MM.1S (cell line): ENCODE results near the gene STRADA.

Experiments used
- DNase-seq: peaks from one replicate; pipeline ENCODE4 v3.0.0-alpha.2; 2015
- H2AFZ ChIP-seq: fragments of 300-600 bp; sonication (generic); 2 replicates; pipeline ENCODE4 v1.6.0; 2016; ENCODE audit warnings: antibody characterized with exemption, low read length
- H3F3A ChIP-seq: fragments of 300-600 bp; sonication (generic); 2 replicates; pipeline ENCODE4 v1.6.1; 2016; ENCODE audit warnings: mild to moderate bottlenecking, antibody characterized with exemption, low read length, moderate library complexity, mixed read lengths; ENCODE audit not compliant: insufficient read depth
- H3K27ac ChIP-seq: fragments of 300-600 bp; sonication (generic); 2 replicates; pipeline ENCODE4 v1.5.1; 2016; ENCODE audit warnings: mild to moderate bottlenecking, low read length
- H3K27me3 ChIP-seq: fragments of 300-600 bp; sonication (generic); replicated peaks from 2 replicates; pipeline ENCODE4 v1.6.0; 2016; ENCODE audit warnings: low read length; ENCODE audit not compliant: insufficient read depth
- H3K36me3 ChIP-seq: fragments of 300-600 bp; sonication (generic); replicated peaks from 2 replicates; pipeline ENCODE4 v1.6.1; 2016; ENCODE audit warnings: mild to moderate bottlenecking, low read length, mixed read lengths; ENCODE audit not compliant: insufficient read depth
- H3K4me1 ChIP-seq: fragments of 300-600 bp; sonication (generic); 2 replicates; pipeline ENCODE4 v1.6.1; 2016; ENCODE audit warnings: low read length, mixed read lengths
- H3K4me2 ChIP-seq: fragments of 300-600 bp; sonication (generic); 2 replicates; pipeline ENCODE4 v1.6.0; 2016; ENCODE audit warnings: low read depth, low read length
- H3K4me3 ChIP-seq: fragments of 300-600 bp; sonication (generic); 2 replicates; pipeline ENCODE4 v1.5.1; 2016; ENCODE audit warnings: low read length, mixed read lengths
- H3K79me2 ChIP-seq: fragments of 300-600 bp; sonication (generic); 2 replicates; pipeline ENCODE4 v1.6.1; 2016; ENCODE audit warnings: mixed run types, low read length, mixed read lengths
- H3K9ac ChIP-seq: fragments of 300-600 bp; sonication (generic); 2 replicates; pipeline ENCODE4 v1.6.1; 2016; ENCODE audit warnings: low read length, mixed read lengths
- H3K9me2 ChIP-seq: fragments of 300-600 bp; sonication (generic); replicated peaks from 2 replicates; pipeline ENCODE4 v1.6.1; 2016; ENCODE audit warnings: mild to moderate bottlenecking, low read length, mixed read lengths; ENCODE audit not compliant: insufficient read depth
- H3K9me3 ChIP-seq: fragments of 300-600 bp; sonication (generic); replicated peaks from 2 replicates; pipeline ENCODE4 v1.6.1; 2016; ENCODE audit warnings: mild to moderate bottlenecking, low read length, mixed read lengths; ENCODE audit not compliant: insufficient read depth
- H4K20me1 ChIP-seq: fragments of 300-600 bp; sonication (generic); 2 replicates; pipeline ENCODE4 v1.6.1; 2016; ENCODE audit warnings: mild to moderate bottlenecking, low read length, moderate library complexity, mixed read lengths; ENCODE audit not compliant: insufficient read depth
- CTCF ChIP-seq: fragments of 300-600 bp; sonication (generic); IDR thresholded peaks from 2 replicates; pipeline ENCODE4 v1.5.1; 2016; ENCODE audit warnings: antibody characterized with exemption, low read length, mixed read lengths
- EZH2 ChIP-seq: fragments of 300-600 bp; sonication (generic); optimal IDR thresholded peaks from 2 replicates; pipeline ENCODE3; 2017; ENCODE audit warnings: low read depth, mild to moderate bottlenecking, antibody characterized with exemption, low read length, mixed read lengths
- EZH2phosphoT487 ChIP-seq: fragments of 300-600 bp; sonication (generic); IDR thresholded peaks from 2 replicates; pipeline ENCODE4 v1.6.1; 2018; ENCODE audit warnings: antibody characterized with exemption, low read length

The STRADA gene

GRCh38 chr17:63764716-63765115 lies 23.1 kb upstream of the STRADA start:
- no peaks in the 10 kb centered on the region for H3K9me3 ChIP-seq
- H2AFZ ChIP-seq = no peak overlapping the region
- H3K36me3 ChIP-seq = peaks cover 7% of the 10 kb centered on the region; the same call in 1 of the 2 replicates
- no peak overlapping the region for H3K9ac ChIP-seq
- peaks cover 63% of the 10 kb centered on the region for H3K79me2 ChIP-seq
- H3K4me1 ChIP-seq = no peaks in the 10 kb centered on the region
- H3K27me3 ChIP-seq = no peaks in the 10 kb centered on the region
- no peak overlapping the region for H3K4me3 ChIP-seq
- TF ChIP-seq EZH2 (no peak), CTCF (no peak), EZH2phosphoT487 (no peak)
- no peaks in the 10 kb centered on the region for H4K20me1 ChIP-seq
- H3K9me2 ChIP-seq = no peaks in the 10 kb centered on the region
- no peak overlapping the region for H3K4me2 ChIP-seq
- no peaks in the 10 kb centered on the region for H3F3A ChIP-seq
- no peak for DNase-seq
- no peak overlapping the region for H3K27ac ChIP-seq

- TF ChIP-seq EZH2phosphoT487 = no peak
- no peak for TF ChIP-seq CTCF
- no peak for TF ChIP-seq EZH2
- no peaks in the 10 kb centered on the region for H3K9me2 ChIP-seq
Measured at GRCh38 chr17:63762161-63763078, 20.8 kb upstream of the STRADA start.

GRCh38 chr17:63760771-63761539 lies 19.4 kb upstream of the STRADA start:
- DNase-seq = no peak
- Histone ChIP-seq H3K9me3 (no peaks in the 10 kb centered on the region), H3K27ac (no peak overlapping the region), H3K79me2 (peaks cover 25% of the 10 kb centered on the region), H3K36me3 (peaks cover 11% of the 10 kb centered on the region; the same call in 1 of the 2 replicates), H4K20me1 (no peaks in the 10 kb centered on the region), H3F3A (no peaks in the 10 kb centered on the region), H3K9ac (no peak overlapping the region), H3K27me3 (no peaks in the 10 kb centered on the region), H2AFZ (no peak overlapping the region), H3K9me2 (no peaks in the 10 kb centered on the region), H3K4me3 (no peak overlapping the region), H3K4me1 (no peaks in the 10 kb centered on the region), H3K4me2 (no peak overlapping the region)
- TF ChIP-seq CTCF (no peak), EZH2phosphoT487 (no peak), EZH2 (no peak)

More at GRCh38 chr17:63762161-63763078, 20.8 kb upstream of the STRADA start:
- Histone ChIP-seq H3K9ac (no peak overlapping the region), H3K4me3 (no peak overlapping the region), H3K4me2 (no peak overlapping the region), H3K9me3 (no peaks in the 10 kb centered on the region), H3K4me1 (no peaks in the 10 kb centered on the region), H3K27ac (no peak overlapping the region), H3K27me3 (no peaks in the 10 kb centered on the region), H2AFZ (no peak overlapping the region), H3F3A (no peaks in the 10 kb centered on the region), H4K20me1 (no peaks in the 10 kb centered on the region), H3K36me3 (peaks cover 11% of the 10 kb centered on the region; the same call in 1 of the 2 replicates), H3K79me2 (peaks cover 40% of the 10 kb centered on the region)
- no peak for DNase-seq
